ENCODE measurements around the gene WSB2. TPM values are rescaled to one million over a fixed set of nuclear protein-coding genes. Genes with fewer than 3 reads are reported as not detected.
"Not testable (repeated sequence)": the region's sequence is repeated elsewhere in the genome, so short reads cannot be mapped to it uniquely, and the experiment has no call there.

Gene WSB2
- total and polyA plus RNA-seq, 11 donors: 51.8 to 162 (median 105) TPM

GRCh38 chr12:118023301-118023860, 37.6 kb downstream of the WSB2 start:
- H3K36me3 ChIP-seq: peaks cover 0 to 84% (median 75%) of the 10 kb centered on the region in 9 donors
- no peak overlapping the region for H3K27ac ChIP-seq
- no peaks in the 10 kb centered on the region for H3K27me3 ChIP-seq
- intact Hi-C loops (cut with DNase I): no loop called here
- ATAC-seq (no peak), DNase-seq (no peak)
- H3K4me1 ChIP-seq: no peaks in the 10 kb centered on the region
- H3K4me3 ChIP-seq: no peak overlapping the region
- TF ChIP-seq POLR2A (IDR thresholded peaks at IDR 0.05) (no peak), CTCF (IDR thresholded peaks at IDR 0.05) (no peak)
- 86 to 89% (median 87%) methylated on average over 9 of the region's 9 CpGs for WGBS, 4 donors
- H3K9me3 ChIP-seq: no peaks in the 10 kb centered on the region

DNA sequence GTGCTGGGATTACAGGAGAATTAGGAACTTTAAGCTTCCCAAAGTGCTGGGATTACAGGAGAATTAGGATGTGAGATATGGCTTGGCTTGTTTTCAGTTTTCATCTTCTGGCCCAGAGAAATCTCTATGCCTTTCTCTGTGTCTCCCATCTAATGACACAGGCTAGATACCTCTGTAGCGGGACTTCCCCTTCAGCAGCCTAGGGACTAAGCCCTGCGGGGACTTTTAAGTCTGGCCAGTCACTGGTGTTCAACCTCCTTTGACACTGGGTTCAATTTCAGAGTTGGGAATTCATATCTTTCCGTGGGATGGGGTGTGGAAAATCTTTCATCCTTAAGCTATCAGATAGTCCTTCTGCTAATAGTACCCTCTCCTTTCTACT, 38.3 kb downstream of the WSB2 start:
- peaks cover 0 to 2% (median 0%) of the 10 kb centered on the region in 12 donors for H3K4me1 ChIP-seq
- no peak for TF ChIP-seq POLR2A (IDR thresholded peaks at IDR 0.05)
- TF ChIP-seq CTCF (IDR thresholded peaks at IDR 0.05): no peak
- no peaks in the 10 kb centered on the region for H3K9me3 ChIP-seq
- H3K36me3 ChIP-seq: peaks cover 0 to 78% (median 68%) of the 10 kb centered on the region in 9 donors
- no peak overlapping the region for H3K4me3 ChIP-seq
- 81 to 91% (median 89%) methylated on average over 3 of the region's 3 CpGs for WGBS, 4 donors
- DNase-seq: no peak
- no peak overlapping the region for H3K27ac ChIP-seq
- no peak for ATAC-seq
- intact Hi-C loops (cut with DNase I): no loop called here
- no peaks in the 10 kb centered on the region for H3K27me3 ChIP-seq

DNA sequence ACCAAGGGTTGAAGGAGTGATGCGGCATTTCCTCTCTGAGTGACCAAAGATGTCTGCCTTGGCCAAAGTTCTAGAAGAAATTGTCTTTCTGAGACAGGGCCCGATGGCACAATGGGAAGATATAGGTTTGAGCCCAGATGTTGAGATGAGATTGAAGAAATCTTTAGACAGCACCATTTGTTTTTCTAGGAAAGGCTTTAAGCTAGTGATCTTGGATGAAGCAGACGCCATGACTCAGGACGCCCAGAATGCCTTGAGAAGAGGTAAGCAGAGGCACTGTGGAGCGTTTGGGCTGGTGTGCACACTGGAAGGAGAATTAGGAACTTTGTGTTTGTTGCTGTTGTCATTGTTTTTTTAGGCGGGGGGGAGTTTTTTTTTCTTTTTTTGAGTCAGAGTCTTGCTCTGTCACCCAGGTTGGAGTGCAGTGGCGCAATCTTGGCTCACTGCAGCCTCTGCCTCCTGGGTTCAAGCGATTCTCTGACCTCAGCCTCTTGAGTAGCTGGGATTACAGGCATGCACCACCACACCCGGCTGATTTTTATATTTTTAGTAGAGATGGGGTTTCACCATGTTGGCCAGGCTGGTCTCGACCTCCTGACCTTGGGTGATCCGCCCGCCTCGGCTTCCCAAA, 38.8 kb downstream of the WSB2 start:
- DNase-seq; H3K27me3 ChIP-seq; H3K27ac ChIP-seq; intact Hi-C loops (cut with DNase I); H3K4me3 ChIP-seq; ATAC-seq; H3K4me1 ChIP-seq; H3K9me3 ChIP-seq: not testable (repeated sequence)
- WGBS, 4 donors: 91 to 96% (median 93%) methylated on average over 13 of the region's 13 CpGs
- peaks cover 0 to 73% (median 63%) of the 10 kb centered on the region in 9 donors for H3K36me3 ChIP-seq

DNA sequence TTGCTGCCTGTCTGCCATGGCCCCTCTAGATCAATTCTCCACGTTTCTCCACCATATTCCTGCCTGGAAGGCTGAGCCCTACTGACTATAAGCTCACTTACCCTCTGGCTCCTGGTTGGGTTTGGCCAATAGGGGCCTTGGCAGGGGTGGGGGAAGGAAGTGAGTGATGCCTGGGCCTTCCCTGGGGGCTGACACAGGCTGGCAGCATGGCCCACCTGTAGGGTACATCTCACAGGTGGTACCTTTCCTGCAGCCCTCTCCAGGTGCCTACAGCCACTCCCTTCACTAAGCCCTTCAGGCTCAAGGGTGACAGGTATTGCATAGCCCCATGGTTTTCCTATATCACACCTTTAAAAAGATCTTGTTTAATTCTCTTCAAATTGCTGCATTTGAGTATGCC, 40.9 kb downstream of the WSB2 start:
- ATAC-seq (no peak), DNase-seq (no peak)
- Histone ChIP-seq H3K36me3 (peaks cover 0 to 51% (median 41%) of the 10 kb centered on the region in 9 donors), H3K9me3 (no peaks in the 10 kb centered on the region), H3K27ac (no peak overlapping the region), H3K4me1 (peaks cover 0 to 19% (median 10%) of the 10 kb centered on the region in 12 donors), H3K4me3 (no peak overlapping the region), H3K27me3 (no peaks in the 10 kb centered on the region)
- intact Hi-C loops (cut with DNase I): no loop called here
- 76 to 94% (median 88%) methylated on average over 1 of the region's 1 CpG for WGBS, 4 donors
- TF ChIP-seq CTCF (IDR thresholded peaks at IDR 0.05) (no peak), POLR2A (IDR thresholded peaks at IDR 0.05) (no peak)
